ENCODE data around the gene CTDSPL. TPM values are rescaled to one million over a fixed set of nuclear protein-coding genes. Genes with fewer than 3 reads are reported as not detected.

CTDSPL gene
- total and polyA plus RNA-seq, 4 donors = 8.4 to 17.2 (median 14.2) TPM

DNA sequence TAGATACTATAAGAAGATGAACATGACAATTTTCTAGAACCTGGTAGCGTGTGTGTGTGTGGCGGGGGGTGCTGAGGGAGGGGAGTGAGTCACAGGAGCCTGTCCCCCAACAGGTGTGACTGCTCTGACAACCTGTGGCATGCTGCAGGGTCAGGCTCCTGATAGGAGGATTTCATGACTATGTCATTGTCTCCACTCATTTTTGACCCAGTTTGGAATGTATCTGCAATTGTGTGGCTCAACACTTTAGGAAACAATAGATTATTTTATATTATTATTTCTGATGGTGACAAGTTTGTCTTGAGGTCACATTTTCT lies 119.6 kb downstream of the CTDSPL start (continued):
- TF ChIP-seq ATF3 (IDR thresholded peaks at IDR 0.05) (no peak), HNF4A (conservative IDR thresholded peaks at IDR 0.05) (no peak), NR2F2 (IDR thresholded peaks at IDR 0.05) (no peak)

- no peak for TF ChIP-seq FOXA1 (IDR thresholded peaks at IDR 0.05)
- TF ChIP-seq, protein P1, sequence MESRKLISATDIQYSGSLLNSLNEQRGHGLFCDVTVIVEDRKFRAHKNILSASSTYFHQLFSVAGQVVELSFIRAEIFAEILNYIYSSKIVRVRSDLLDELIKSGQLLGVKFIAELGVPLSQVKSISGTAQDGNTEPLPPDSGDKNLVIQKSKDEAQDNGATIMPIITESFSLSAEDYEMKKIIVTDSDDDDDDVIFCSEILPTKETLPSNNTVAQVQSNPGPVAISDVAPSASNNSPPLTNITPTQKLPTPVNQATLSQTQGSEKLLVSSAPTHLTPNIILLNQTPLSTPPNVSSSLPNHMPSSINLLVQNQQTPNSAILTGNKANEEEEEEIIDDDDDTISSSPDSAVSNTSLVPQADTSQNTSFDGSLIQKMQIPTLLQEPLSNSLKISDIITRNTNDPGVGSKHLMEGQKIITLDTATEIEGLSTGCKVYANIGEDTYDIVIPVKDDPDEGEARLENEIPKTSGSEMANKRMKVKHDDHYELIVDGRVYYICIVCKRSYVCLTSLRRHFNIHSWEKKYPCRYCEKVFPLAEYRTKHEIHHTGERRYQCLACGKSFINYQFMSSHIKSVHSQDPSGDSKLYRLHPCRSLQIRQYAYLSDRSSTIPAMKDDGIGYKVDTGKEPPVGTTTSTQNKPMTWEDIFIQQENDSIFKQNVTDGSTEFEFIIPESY (IDR thresholded peaks at IDR 0.05) = no peak
- no peak for TF ChIP-seq RXRA (IDR thresholded peaks at IDR 0.05)
- no peak for TF ChIP-seq REST (IDR thresholded peaks at IDR 0.05)
- TF ChIP-seq FOXA2 (IDR thresholded peaks at IDR 0.05) = no peak
- no peak for TF ChIP-seq GABPA (IDR thresholded peaks at IDR 0.05 in 1 of 2, conservative IDR thresholded peaks at IDR 0.05 in 1 of 2)
- TF ChIP-seq YY1 (IDR thresholded peaks at IDR 0.05) = no peak
- TF ChIP-seq HNF4G (IDR thresholded peaks at IDR 0.05) = no peak
- TF ChIP-seq RAD21 (IDR thresholded peaks at IDR 0.05) = no peak
- TF ChIP-seq JUND (IDR thresholded peaks at IDR 0.05) = no peak
- no peak for TF ChIP-seq ATF3 (IDR thresholded peaks at IDR 0.05)
- TF ChIP-seq, protein P2, sequence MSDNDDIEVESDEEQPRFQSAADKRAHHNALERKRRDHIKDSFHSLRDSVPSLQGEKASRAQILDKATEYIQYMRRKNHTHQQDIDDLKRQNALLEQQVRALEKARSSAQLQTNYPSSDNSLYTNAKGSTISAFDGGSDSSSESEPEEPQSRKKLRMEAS (IDR thresholded peaks at IDR 0.05) = no peak
- no peak for TF ChIP-seq SP1 (IDR thresholded peaks at IDR 0.05)
- TF ChIP-seq, protein P3, sequence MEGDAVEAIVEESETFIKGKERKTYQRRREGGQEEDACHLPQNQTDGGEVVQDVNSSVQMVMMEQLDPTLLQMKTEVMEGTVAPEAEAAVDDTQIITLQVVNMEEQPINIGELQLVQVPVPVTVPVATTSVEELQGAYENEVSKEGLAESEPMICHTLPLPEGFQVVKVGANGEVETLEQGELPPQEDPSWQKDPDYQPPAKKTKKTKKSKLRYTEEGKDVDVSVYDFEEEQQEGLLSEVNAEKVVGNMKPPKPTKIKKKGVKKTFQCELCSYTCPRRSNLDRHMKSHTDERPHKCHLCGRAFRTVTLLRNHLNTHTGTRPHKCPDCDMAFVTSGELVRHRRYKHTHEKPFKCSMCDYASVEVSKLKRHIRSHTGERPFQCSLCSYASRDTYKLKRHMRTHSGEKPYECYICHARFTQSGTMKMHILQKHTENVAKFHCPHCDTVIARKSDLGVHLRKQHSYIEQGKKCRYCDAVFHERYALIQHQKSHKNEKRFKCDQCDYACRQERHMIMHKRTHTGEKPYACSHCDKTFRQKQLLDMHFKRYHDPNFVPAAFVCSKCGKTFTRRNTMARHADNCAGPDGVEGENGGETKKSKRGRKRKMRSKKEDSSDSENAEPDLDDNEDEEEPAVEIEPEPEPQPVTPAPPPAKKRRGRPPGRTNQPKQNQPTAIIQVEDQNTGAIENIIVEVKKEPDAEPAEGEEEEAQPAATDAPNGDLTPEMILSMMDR (IDR thresholded peaks at IDR 0.05; ENCODE audit: low read depth, low read length, missing input control) = no peak
- no peak for TF ChIP-seq NR2F2 (IDR thresholded peaks at IDR 0.05)
- TF ChIP-seq TAF1 (conservative IDR thresholded peaks at IDR 0.05) = no peak
- TF ChIP-seq EGR1 (IDR thresholded peaks at IDR 0.05; ENCODE audit: low read depth in 2 of 2) = no peak
- TF ChIP-seq HNF4A (conservative IDR thresholded peaks at IDR 0.05) = no peak
- no peak overlapping the region for H3K4me3 ChIP-seq (ENCODE audit: low read depth in 1 of 3, low read length in 3 of 3)
- WGBS = 22% methylated on average over 1 of the region's 1 CpG
- no peak for DNase-seq (ENCODE audit: low spot score)
- no peaks in the 10 kb centered on the region for H3K9me3 ChIP-seq (ENCODE audit: control insufficient read depth in 4 of 4, low read length in 3 of 4)
- no peak overlapping the region for H3K9ac ChIP-seq (ENCODE audit: low read depth in 1 of 2, low read length in 2 of 2)
- H3K27me3 ChIP-seq (ENCODE audit: control insufficient read depth in 4 of 4, insufficient read depth in 4 of 4, low read length in 3 of 4) = no peaks in the 10 kb centered on the region
- peaks cover 0 to 11% (median 0%) of the 10 kb centered on the region in 4 donors for H3K36me3 ChIP-seq (ENCODE audit: control insufficient read depth in 4 of 4, insufficient read depth in 3 of 4, low read depth in 1 of 4, low read length in 3 of 4)
- no peak overlapping the region for H3K27ac ChIP-seq (ENCODE audit: low read depth in 1 of 2, low read length in 2 of 2)
- H3K4me1 ChIP-seq (ENCODE audit: control insufficient read depth in 4 of 4, insufficient read depth in 4 of 4, low read length in 3 of 4) = peaks cover 6 to 26% (median 15%) of the 10 kb centered on the region in 4 donors
Measured at GRCh38 chr3:37982331-37982730, 120.7 kb downstream of the CTDSPL start.
